Body of pancreas (tissue), 4 donors: Measurements from ENCODE around the gene REXO1. TPM values are rescaled to one million over a fixed set of nuclear protein-coding genes. Genes with fewer than 3 reads are reported as not detected.
A peak's percentile ranks its signal among the peaks of the same experiment; 100 is the strongest.
"Not testable (repeated sequence)": the region's sequence is repeated elsewhere in the genome, so short reads cannot be mapped to it uniquely, and the experiment has no call there.

ENCODE experiments used
- ATAC-seq: fragments of 150-250 bp; one replicate; pipeline ENCODE4 v1.9.1; 2016
- DNase-seq, 4 donors: peaks; one replicate each; pipeline ENCODE4 v3.0.0-alpha.2; 2019
- H3K27ac ChIP-seq, 4 donors: fragments of 200-600 bp; sonication (generic); 1 replicate in 3 of 4; 2 replicates in 1 of 4; pipeline versions ENCODE4 v1.5.1 to v1.6.1; 2016 to 2019; ENCODE audit warnings: mild to moderate bottlenecking in 1 of 4, mixed read lengths in 1 of 4, moderate library complexity in 1 of 4
- H3K27me3 ChIP-seq, 2 donors: fragments of 200-600 bp; sonication (generic); one replicate each; pipeline ENCODE4 v1.6.0; 2016; ENCODE audit warnings: mild to moderate bottlenecking in 1 of 2
- H3K36me3 ChIP-seq, 2 donors: fragments of 200-600 bp; sonication (generic); replicated peaks in 1 of 2; 2 replicates each; pipeline ENCODE4 v1.5.1; 2016; ENCODE audit warnings: low read depth in 2 of 2; ENCODE audit not compliant: insufficient read depth in 1 of 2
- H3K4me1 ChIP-seq: fragments of 200-600 bp; sonication (generic); one replicate; pipeline ENCODE4 v1.6.0; 2016
- H3K4me3 ChIP-seq, 2 donors: fragments of 200-600 bp; sonication (generic); 1 replicate in 1 of 2; 2 replicates in 1 of 2; pipeline ENCODE4 v1.5.1; 2016 to 2019
- H3K9me3 ChIP-seq, 3 donors: fragments of 200-600 bp; sonication (generic); 1 replicate in 2 of 3; 2 replicates in 1 of 3; pipeline ENCODE4 v1.5.1; 2016
- POLR2A ChIP-seq, 3 donors: fragments of 450-650 bp; IDR thresholded peaks; one replicate each; pipeline ENCODE4 v1.6.1; 2016; ENCODE audit warnings: antibody characterized with exemption in 3 of 3, mild to moderate bottlenecking in 2 of 3
- WGBS, 2 donors: methylation state at CpG; one replicate each; pipeline ENCODE4 v1.1.5; 2017; 5-methylcytosine and 5-hydroxymethylcytosine counted together
- intact Hi-C: fragments of 100-400 bp; cut with DNase I; formaldehyde crosslinking; loops from one replicate; pipeline ENCODE4 v1.15.1; 2023
- total RNA-seq, 2 donors: library from RNA; depleted of rRNA; stranded (reverse); fragments of >200 nt; gene quantifications; one replicate each; pipeline ENCODE4 v1.1.0, GENCODE V29; 2016
- TF ChIP-seq, protein P1 (sequence below), 7 experiments: fragments of 450-650 bp in 4 of 7; fragments of 200-600 bp in 3 of 7; sonication (generic) in 3 of 7; IDR thresholded peaks; one replicate each; pipeline ENCODE4 v1.5.1; 2016 to 2019; ENCODE audit warnings: antibody characterized with exemption in 7 of 7

REXO1 gene
- total RNA-seq, 2 donors from 2014 or later, result 16.6 to 19.8 TPM

DNA sequence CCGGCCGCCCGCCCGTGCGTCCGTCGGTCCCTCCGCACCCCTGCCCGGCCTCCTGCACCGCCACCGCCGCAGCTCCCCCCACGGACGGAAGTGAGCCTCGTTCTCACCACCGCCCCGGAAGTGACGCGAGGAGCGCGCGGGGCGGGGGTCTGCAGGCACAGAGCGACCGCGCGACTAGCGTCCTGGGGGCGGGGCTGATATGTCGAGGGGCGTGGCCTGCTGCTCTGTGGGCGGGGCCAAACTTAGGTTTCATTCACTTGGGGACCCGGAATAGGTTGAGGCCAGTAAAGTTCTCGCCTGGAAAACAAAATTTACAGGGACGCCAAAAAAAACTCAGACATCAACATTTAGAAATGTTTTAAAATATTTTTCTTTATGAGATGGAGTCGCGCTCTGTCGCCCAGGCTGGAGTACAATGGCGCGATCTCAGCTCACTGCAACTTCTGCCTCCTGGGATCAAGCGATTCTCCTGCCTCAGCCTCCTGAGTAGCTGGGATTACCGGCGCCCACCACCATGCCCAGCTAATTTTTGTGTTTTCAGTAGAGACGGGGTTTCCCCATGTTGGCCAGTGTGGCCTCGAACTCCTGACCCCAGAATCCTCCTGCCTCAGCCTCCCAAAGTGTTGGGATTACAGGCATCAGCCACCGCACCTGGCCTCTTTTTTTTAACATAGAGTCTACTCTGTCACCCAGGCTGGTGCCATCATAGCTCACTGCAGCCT is 37.3 kb upstream of the REXO1 start, which contains the start of gene ABHD17A:
Gene ABHD17A, minus strand, starts transcription at position 99 of the 722 bp plus-strand sequence. CDS start 3,930 bp downstream, outside the sequence.
- Histone ChIP-seq H3K4me1 (peaks cover 39% of the 10 kb centered on the region), H3K4me3 (peak within 1 kb of the TSS; percentile 61 to 82), H3K27ac (peak within 1 kb of the TSS; percentile 63 to 81 (median 72))
- WGBS, 2 donors, result 21 to 22% methylated on average over 31 to 39 of the region's 46 CpGs
- intact Hi-C loops, H3K36me3 ChIP-seq, H3K27me3 ChIP-seq, H3K9me3 ChIP-seq: not testable (repeated sequence)
- peak; percentile 96 for ATAC-seq
- DNase-seq, result peak; percentile 95 to 96 (median 95)
- TF ChIP-seq POLR2A (IDR thresholded peaks at IDR 0.05), result peak in 2 of 3 donors; percentile 20 to 65

DNA sequence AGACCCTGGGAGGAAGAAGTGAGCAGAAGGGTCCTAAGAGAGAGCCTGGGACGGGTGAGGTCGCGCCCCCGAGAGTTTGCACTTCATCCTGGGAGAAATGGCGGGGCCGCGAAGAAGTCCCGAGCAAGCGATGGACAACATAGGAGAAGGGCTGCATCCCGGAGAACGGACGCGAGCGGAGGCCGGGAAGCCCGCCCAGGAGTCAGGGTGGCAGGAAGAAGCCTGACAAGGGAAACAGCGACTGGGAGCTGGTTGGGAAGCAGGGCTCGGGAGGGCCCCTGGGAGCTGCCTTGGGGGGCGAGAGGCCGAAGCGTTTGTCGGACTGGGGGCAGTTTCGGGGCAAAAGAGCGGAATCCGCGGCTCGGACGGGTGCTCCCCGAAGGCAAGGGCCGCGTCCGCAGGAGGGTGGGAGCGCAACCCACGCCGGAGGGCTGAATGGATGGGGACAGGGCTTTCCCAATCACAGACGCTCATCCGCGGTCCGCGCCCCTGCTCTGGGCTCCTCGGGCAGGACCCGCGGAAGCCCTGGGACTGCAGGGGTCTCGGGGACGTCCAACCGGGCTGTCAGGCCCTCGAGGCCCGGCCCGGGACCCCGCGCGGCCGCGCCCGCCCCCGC is 36.5 kb upstream of the REXO1 start:
- intact Hi-C loops, result no loop called here
- Histone ChIP-seq H3K4me1 (peaks cover 41% of the 10 kb centered on the region), H3K36me3 (no peaks in the 10 kb centered on the region), H3K27ac (peak overlapping the region; percentile 63 to 81 (median 72)), H3K27me3 (no peaks in the 10 kb centered on the region), H3K9me3 (no peaks in the 10 kb centered on the region), H3K4me3 (peak overlapping the region; percentile 61 to 82)
- TF ChIP-seq POLR2A (IDR thresholded peaks at IDR 0.05), result no peak
- TF ChIP-seq, protein P1, sequence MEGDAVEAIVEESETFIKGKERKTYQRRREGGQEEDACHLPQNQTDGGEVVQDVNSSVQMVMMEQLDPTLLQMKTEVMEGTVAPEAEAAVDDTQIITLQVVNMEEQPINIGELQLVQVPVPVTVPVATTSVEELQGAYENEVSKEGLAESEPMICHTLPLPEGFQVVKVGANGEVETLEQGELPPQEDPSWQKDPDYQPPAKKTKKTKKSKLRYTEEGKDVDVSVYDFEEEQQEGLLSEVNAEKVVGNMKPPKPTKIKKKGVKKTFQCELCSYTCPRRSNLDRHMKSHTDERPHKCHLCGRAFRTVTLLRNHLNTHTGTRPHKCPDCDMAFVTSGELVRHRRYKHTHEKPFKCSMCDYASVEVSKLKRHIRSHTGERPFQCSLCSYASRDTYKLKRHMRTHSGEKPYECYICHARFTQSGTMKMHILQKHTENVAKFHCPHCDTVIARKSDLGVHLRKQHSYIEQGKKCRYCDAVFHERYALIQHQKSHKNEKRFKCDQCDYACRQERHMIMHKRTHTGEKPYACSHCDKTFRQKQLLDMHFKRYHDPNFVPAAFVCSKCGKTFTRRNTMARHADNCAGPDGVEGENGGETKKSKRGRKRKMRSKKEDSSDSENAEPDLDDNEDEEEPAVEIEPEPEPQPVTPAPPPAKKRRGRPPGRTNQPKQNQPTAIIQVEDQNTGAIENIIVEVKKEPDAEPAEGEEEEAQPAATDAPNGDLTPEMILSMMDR (IDR thresholded peaks at IDR 0.05), result no peak
- peak; percentile 25 for ATAC-seq
- no peak for DNase-seq
- WGBS, 2 donors, result 0 to 2% methylated on average over 30 to 47 of the region's 56 CpGs

DNA sequence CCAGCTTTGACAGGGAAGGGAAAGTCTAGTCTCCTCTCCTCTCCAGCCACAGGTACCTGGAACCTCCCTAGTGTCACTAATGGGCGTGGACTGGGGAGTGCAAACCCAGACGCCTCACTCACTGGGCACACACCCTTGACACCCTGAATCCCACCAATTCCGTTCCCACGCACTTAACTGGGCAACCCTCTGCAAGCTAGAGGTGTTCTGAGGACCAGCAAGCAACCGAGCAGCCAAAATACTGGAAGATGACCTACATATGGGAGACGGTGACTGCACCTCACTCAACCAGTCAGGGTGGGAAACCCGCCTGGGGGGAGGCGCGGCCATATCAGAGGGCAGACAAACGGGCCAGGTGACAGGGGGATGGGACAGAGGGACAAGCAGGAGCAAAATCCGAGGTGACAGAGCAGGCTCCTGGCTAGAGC is 36.0 kb upstream of the REXO1 start:
- intact Hi-C loops, result no loop called here
- WGBS, 2 donors, result 0 to 3% methylated on average over 6 to 11 of the region's 11 CpGs
- no peaks in the 10 kb centered on the region for H3K27me3 ChIP-seq
- peak overlapping the region in 3 of 4 donors; percentile 63 to 81 (median 78) for H3K27ac ChIP-seq
- H3K4me1 ChIP-seq, result peaks cover 41% of the 10 kb centered on the region
- TF ChIP-seq, protein P1 (IDR thresholded peaks at IDR 0.05), result no peak
- no peak for TF ChIP-seq POLR2A (IDR thresholded peaks at IDR 0.05)
- H3K4me3 ChIP-seq, result peak overlapping the region; percentile 61 to 82
- H3K9me3 ChIP-seq, result no peaks in the 10 kb centered on the region
- ATAC-seq, result peak; percentile 1
- H3K36me3 ChIP-seq, result no peaks in the 10 kb centered on the region
- DNase-seq, result no peak

DNA sequence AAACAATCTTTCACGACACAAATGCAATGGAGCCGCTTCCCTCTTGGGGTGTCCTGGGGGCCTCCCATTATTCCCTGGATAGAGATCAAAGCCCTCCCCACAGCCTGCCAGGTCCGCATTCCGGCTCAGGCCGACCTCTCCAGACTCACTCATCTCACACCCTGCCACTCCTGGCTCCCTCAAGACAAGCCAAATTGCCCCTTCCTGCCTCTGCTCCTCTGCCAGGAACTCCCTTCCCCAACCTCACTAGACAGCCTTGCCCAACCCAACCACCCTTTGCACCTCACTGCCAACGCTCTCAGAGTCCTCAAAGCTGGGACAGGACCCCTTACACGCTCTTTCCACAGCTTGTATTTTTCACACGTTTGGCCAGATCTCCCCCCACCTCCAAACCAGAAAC is 35.5 kb upstream of the REXO1 start:
- peak overlapping the region in 3 of 4 donors; percentile 63 to 81 (median 78) for H3K27ac ChIP-seq

More for the DNA sequence above, 35.5 kb upstream of the REXO1 start:
- ATAC-seq, result no peak
- Histone ChIP-seq H3K9me3 (no peaks in the 10 kb centered on the region), H3K4me3 (no peak overlapping the region), H3K36me3 (no peaks in the 10 kb centered on the region), H3K4me1 (peaks cover 41% of the 10 kb centered on the region), H3K27me3 (no peaks in the 10 kb centered on the region)
- intact Hi-C loops, result no loop called here
- WGBS, 2 donors, result 18 to 24% methylated on average over 8 of the region's 8 CpGs
- DNase-seq, result no peak
- TF ChIP-seq, protein P1 (IDR thresholded peaks at IDR 0.05), result no peak
- no peak for TF ChIP-seq POLR2A (IDR thresholded peaks at IDR 0.05)
